ENCODE results near the gene CRADD. TPM values are rescaled to one million over a fixed set of nuclear protein-coding genes. Genes with fewer than 3 reads are reported as not detected.

CRADD gene
- polyA plus RNA-seq, 1 of the 3 experiments (the other 2 are of a cell fraction), result 13.6 TPM

GRCh38 chr12:93725531-93725930, 48.4 kb downstream of the CRADD start:
- no peak overlapping the region for H3K27ac ChIP-seq (ENCODE audit: low read depth in 2 of 2, low read length in 1 of 2)
- POLR2A ChIA-PET, result no interaction called here
- H3K9ac ChIP-seq, result no peak overlapping the region
- no peak overlapping the region for H2AFZ ChIP-seq (ENCODE audit: low read depth)
- H3K4me2 ChIP-seq, result no peak overlapping the region
- DNase-seq, result no peak
- no peak overlapping the region for H3K4me3 ChIP-seq (ENCODE audit: low read depth in 2 of 2, low read length in 1 of 2)
- H3K79me2 ChIP-seq (ENCODE audit: insufficient read depth), result no peaks in the 10 kb centered on the region
- H3K27me3 ChIP-seq (ENCODE audit: insufficient read depth), result no peaks in the 10 kb centered on the region
- CTCF ChIA-PET, result interaction anchor here (0.6 to 4.2 kb wide), 5 partner anchors 16 to 376 kb away, joined by 3 to 12 read pairs (median 3); no protein-coding TSS in a partner anchor
- H3K36me3 ChIP-seq (replicated peaks in 1 of 2; ENCODE audit: control insufficient read depth in 1 of 2, insufficient read depth in 2 of 2, low read length in 1 of 2), result peaks cover 0 to 3% of the 10 kb centered on the region in 2 experiments
- H3K9me3 ChIP-seq, result peaks cover 10% of the 10 kb centered on the region; the same call in 1 of the 2 replicates
- no peaks in the 10 kb centered on the region for H4K20me1 ChIP-seq (ENCODE audit: insufficient read depth)
- peaks cover 3 to 11% of the 10 kb centered on the region in 2 experiments; a peak in 2 of 4 replicates for H3K4me1 ChIP-seq (ENCODE audit: control insufficient read depth in 1 of 2, insufficient read depth in 2 of 2, low read depth in 1 of 2, low read length in 1 of 2)
- TF ChIP-seq TAF1 (IDR thresholded peaks at IDR 0.05; ENCODE audit: borderline replicate concordance, low read depth, low read length), result no peak
- TF ChIP-seq GATA2 (CRISPR knock-in tag; IDR thresholded peaks at IDR 0.05), result no peak
- no peak for TF ChIP-seq RCOR1 (IDR thresholded peaks at IDR 0.05; ENCODE audit: low read length)
- TF ChIP-seq JUND (IDR thresholded peaks at IDR 0.05), result no peak
- no peak for TF ChIP-seq FOXM1 (IDR thresholded peaks at IDR 0.05; ENCODE audit: low read depth)
- no peak for TF ChIP-seq TEAD4 (IDR thresholded peaks at IDR 0.05; ENCODE audit: borderline replicate concordance, insufficient read depth)
- TF ChIP-seq, protein P1, sequence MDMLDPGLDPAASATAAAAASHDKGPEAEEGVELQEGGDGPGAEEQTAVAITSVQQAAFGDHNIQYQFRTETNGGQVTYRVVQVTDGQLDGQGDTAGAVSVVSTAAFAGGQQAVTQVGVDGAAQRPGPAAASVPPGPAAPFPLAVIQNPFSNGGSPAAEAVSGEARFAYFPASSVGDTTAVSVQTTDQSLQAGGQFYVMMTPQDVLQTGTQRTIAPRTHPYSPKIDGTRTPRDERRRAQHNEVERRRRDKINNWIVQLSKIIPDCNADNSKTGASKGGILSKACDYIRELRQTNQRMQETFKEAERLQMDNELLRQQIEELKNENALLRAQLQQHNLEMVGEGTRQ (IDR thresholded peaks at IDR 0.05; ENCODE audit: borderline replicate concordance, low read depth, low read length), result no peak
- no peak for TF ChIP-seq SIN3A (IDR thresholded peaks at IDR 0.05; ENCODE audit: borderline replicate concordance, low read depth, low read length)
- H3K9me2 ChIP-seq, result no peaks in the 10 kb centered on the region
- no peaks in the 10 kb centered on the region for H3F3A ChIP-seq (replicated peaks; ENCODE audit: insufficient read depth)

- ChIA-PET POLR2A (no interaction called here), CTCF (interaction anchor here (0.7 to 1.9 kb wide), 2 partner anchors 15 to 375 kb away, joined by 3 to 8 read pairs; no protein-coding TSS in a partner anchor)
- Histone ChIP-seq H3K9ac (no peak overlapping the region), H3K27ac (ENCODE audit: low read depth in 2 of 2, low read length in 1 of 2) (no peak overlapping the region), H3K27me3 (ENCODE audit: insufficient read depth) (no peaks in the 10 kb centered on the region), H3K79me2 (ENCODE audit: insufficient read depth) (no peaks in the 10 kb centered on the region), H3K4me1 (ENCODE audit: control insufficient read depth in 1 of 2, insufficient read depth in 2 of 2, low read depth in 1 of 2, low read length in 1 of 2) (peaks cover 3 to 11% of the 10 kb centered on the region in 2 experiments; a peak in 2 of 4 replicates), H3K4me2 (no peak overlapping the region), H3K9me3 (peaks cover 5% of the 10 kb centered on the region; the same call in 1 of the 2 replicates), H3K9me2 (no peaks in the 10 kb centered on the region), H3F3A (replicated peaks; ENCODE audit: insufficient read depth) (no peaks in the 10 kb centered on the region), H3K4me3 (ENCODE audit: low read depth in 2 of 2, low read length in 1 of 2) (no peak overlapping the region), H3K36me3 (replicated peaks in 1 of 2; ENCODE audit: control insufficient read depth in 1 of 2, insufficient read depth in 2 of 2, low read length in 1 of 2) (no peaks in the 10 kb centered on the region), H4K20me1 (ENCODE audit: insufficient read depth) (no peaks in the 10 kb centered on the region), H2AFZ (ENCODE audit: low read depth) (no peak overlapping the region)
- TF ChIP-seq RCOR1 (IDR thresholded peaks at IDR 0.05; ENCODE audit: low read length) (no peak), TAF1 (IDR thresholded peaks at IDR 0.05; ENCODE audit: borderline replicate concordance, low read depth, low read length) (no peak), SIN3A (IDR thresholded peaks at IDR 0.05; ENCODE audit: borderline replicate concordance, low read depth, low read length) (no peak), RXRA (IDR thresholded peaks at IDR 0.05; ENCODE audit: borderline replicate concordance, low read depth) (no peak), POLR2AphosphoS5 (IDR thresholded peaks at IDR 0.05; ENCODE audit: low read depth, low read length) (no peak), SMC3 (IDR thresholded peaks at IDR 0.05; ENCODE audit: low read depth, low read length) (no peak), PBX3 (IDR thresholded peaks at IDR 0.05) (no peak), CHD2 (IDR thresholded peaks at IDR 0.05; ENCODE audit: low read length, partially characterized antibody) (no peak)
- 64% methylated on average over 3 of the region's 3 CpGs for WGBS (ENCODE audit: low lambda C conversion rate)
- no peak for DNase-seq
These were observed 50.1 kb downstream of the CRADD start for GRCh38 chr12:93727195-93727811.
